Measurements from ENCODE around the gene HCRTR1.

GRCh38 chr1:31665234-31665878 lies 47.9 kb downstream of the HCRTR1 start:
- TF ChIP-seq POLR2AphosphoS5 (IDR thresholded peaks at IDR 0.05; ENCODE audit: low read depth, low read length) = no peak
- TF ChIP-seq POLR2A (IDR thresholded peaks at IDR 0.05; ENCODE audit: low read depth, low read length) = no peak
- TF ChIP-seq SPI1 (IDR thresholded peaks at IDR 0.05; ENCODE audit: low read depth, low read length) = no peak
- no peak for TF ChIP-seq PAX5 (IDR thresholded peaks at IDR 0.05; ENCODE audit: insufficient read depth, low read length, severe bottlenecking)
- TF ChIP-seq TAF1 (IDR thresholded peaks at IDR 0.05; ENCODE audit: low read depth, low read length) = no peak
- no peak for TF ChIP-seq POU2F2 (IDR thresholded peaks at IDR 0.05; ENCODE audit: low read depth, low read length)
